Astrocyte of the hippocampus (primary cell): Measurements from ENCODE around the gene ITFG2.
"Not testable (repeated sequence)": the region's sequence is repeated elsewhere in the genome, so short reads cannot be mapped to it uniquely, and the experiment has no call there.

ENCODE experiments used
- DNase-seq: peaks from one replicate; pipeline ENCODE4 v3.0.0; 2011; ENCODE audit warnings: low read depth, low spot score

ITFG2 gene

GRCh38 chr12:2812290-2813213 lies at the start of gene ITFG2:
ITFG2 (plus strand) TSS chr12:2812668; CDS start chr12:2812761, 93 bp downstream.
- peak; percentile 99 for DNase-seq

- DNase-seq, result no peak
Measured at GRCh38 chr12:2764398-2764797, 48.1 kb upstream of the ITFG2 start.

- no peak for DNase-seq
Measured at GRCh38 chr12:2765052-2765451, 47.4 kb upstream of the ITFG2 start.

- DNase-seq, result no peak
Measured at GRCh38 chr12:2765608-2766007, 46.9 kb upstream of the ITFG2 start.

- DNase-seq, result no peak
Measured at GRCh38 chr12:2768224-2768961, 44.1 kb upstream of the ITFG2 start.

- DNase-seq, result no peak
Measured at GRCh38 chr12:2769866-2770533, 42.5 kb upstream of the ITFG2 start.

- DNase-seq, result not testable (repeated sequence)
Measured at GRCh38 chr12:2770544-2770943, 41.9 kb upstream of the ITFG2 start.

GRCh38 chr12:2772370-2772769 lies 40.1 kb upstream of the ITFG2 start:
- DNase-seq, result no peak

- DNase-seq, result no peak
Measured at GRCh38 chr12:2773199-2773875, 39.1 kb upstream of the ITFG2 start.

- no peak for DNase-seq
Measured at GRCh38 chr12:2775431-2775830, 37.0 kb upstream of the ITFG2 start.

- DNase-seq, result no peak
Measured at GRCh38 chr12:2776129-2776806, 36.2 kb upstream of the ITFG2 start.

GRCh38 chr12:2779281-2779680 lies 33.2 kb upstream of the ITFG2 start:
- no peak for DNase-seq

- peak; percentile 74 for DNase-seq
Measured at GRCh38 chr12:2783936-2784600, 28.4 kb upstream of the ITFG2 start.

GRCh38 chr12:2785017-2785416 lies 27.5 kb upstream of the ITFG2 start:
- no peak for DNase-seq

- no peak for DNase-seq
Measured at GRCh38 chr12:2791089-2791488, 21.4 kb upstream of the ITFG2 start.

GRCh38 chr12:2792671-2793500 lies 19.6 kb upstream of the ITFG2 start:
- no peak for DNase-seq

- DNase-seq, result no peak
Measured at GRCh38 chr12:2793561-2793960, 18.9 kb upstream of the ITFG2 start.

GRCh38 chr12:2794191-2794735 lies 18.2 kb upstream of the ITFG2 start:
- peak; percentile 68 for DNase-seq

GRCh38 chr12:2794736-2795289 lies 17.7 kb upstream of the ITFG2 start, which contains the start of gene FKBP4:
FKBP4 (plus strand) TSS chr12:2794970; CDS start chr12:2795140, 170 bp downstream.
- peak; percentile 94 for DNase-seq
